Stimulated activated CD4-positive, alpha-beta T cell treated with anti-CD3 and anti-CD28 coated beads, Interleukin-1b, Interleukin-23, amount 100 ng/mL, for 24 hours (primary cell): ENCODE data around the gene AASDHPPT.
"Not testable (repeated sequence)": the region's sequence is repeated elsewhere in the genome, so short reads cannot be mapped to it uniquely, and the experiment has no call there.

Experiments
- DNase-seq, 4 experiments: peaks; one replicate each; pipeline ENCODE4 v3.0.0-alpha.2; 2020; ENCODE audit warnings: low read depth in 4 of 4, low spot score in 1 of 4

Gene AASDHPPT

GRCh38 chr11:106077609-106078455 is at the start of gene AASDHPPT:
TSS of gene AASDHPPT (plus strand) at chr11:106077662. CDS start at chr11:106077711, 49 bp downstream.
- DNase-seq, result peak in 1 of 4 experiments; percentile 17

DNA sequence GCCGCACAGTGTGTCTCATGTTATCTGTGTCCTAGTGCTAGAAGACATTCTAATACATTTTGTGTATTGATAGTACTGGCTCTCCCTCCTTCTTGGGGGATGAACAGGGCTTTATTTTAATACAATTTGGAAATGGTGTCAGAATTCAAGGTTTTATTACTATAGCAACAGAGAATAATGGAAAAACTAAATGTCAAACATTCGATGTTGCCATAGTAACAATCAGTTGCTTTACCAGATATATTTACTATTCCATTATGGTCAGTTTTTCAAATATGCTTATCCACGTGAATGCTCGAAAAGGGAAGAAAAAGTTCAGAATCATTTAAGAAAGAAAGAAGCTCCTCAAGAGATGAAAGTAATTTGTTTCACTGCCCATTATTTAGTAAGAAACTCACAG is 46.9 kb upstream of the AASDHPPT start:
- DNase-seq, result no peak

DNA sequence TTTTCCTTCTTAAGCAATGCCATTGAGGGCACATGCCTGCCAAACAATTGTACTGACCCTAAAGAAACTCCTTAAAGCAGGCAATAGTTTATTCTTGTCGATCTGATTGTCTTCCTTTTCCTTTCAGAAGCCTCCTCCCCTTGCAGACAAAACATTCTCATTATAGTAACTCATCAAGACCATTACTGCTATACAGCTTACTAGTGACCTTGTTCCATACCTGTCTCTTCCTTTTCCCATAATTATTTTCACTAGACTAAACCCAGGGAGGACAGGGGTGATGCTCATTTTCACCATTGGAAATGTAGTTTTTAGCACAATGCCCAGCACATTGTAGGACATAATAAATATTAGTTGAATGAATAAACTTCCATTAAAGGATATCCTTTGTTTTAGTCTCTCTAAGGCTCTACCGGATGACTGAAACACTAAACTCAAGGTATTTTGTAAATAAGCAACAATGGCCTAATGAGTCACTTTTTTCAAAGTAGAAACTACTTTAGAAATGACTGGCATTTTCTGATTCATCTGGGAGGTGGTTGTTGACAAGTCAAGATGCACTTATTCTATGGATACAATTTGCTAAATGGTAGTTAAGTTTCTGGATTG is 46.2 kb upstream of the AASDHPPT start:
- no peak for DNase-seq

- no peak for DNase-seq
Observed at GRCh38 chr11:106031936-106032335, 45.5 kb upstream of the AASDHPPT start.

GRCh38 chr11:106032861-106033260 is 44.6 kb upstream of the AASDHPPT start:
- DNase-seq, result no peak

DNA sequence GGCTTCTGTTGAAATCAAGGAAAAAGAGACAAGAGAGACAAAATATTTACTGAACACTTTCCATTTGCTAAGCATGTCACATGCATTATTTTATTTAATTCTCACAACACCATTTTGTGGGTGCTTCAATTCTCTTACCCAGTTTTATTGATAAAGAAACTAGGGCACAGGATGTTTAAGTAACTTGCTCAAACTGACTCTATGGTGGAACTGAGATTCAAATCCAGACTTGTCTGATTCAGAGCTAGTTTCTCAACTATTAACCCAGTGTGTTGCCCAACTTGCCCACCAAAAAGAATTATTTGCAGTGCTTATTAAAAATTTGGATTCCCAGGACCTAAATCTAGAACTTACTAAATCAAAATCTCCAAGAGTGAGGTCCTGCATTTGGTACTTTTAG is 33.9 kb upstream of the AASDHPPT start:
- no peak for DNase-seq

- DNase-seq, result no peak
Observed at GRCh38 chr11:106047631-106048030, 29.8 kb upstream of the AASDHPPT start.

GRCh38 chr11:106049727-106050476 is 27.6 kb upstream of the AASDHPPT start:
- no peak for DNase-seq

GRCh38 chr11:106051103-106051502 is 26.4 kb upstream of the AASDHPPT start:
- no peak for DNase-seq

- DNase-seq, result not testable (repeated sequence)
Observed at GRCh38 chr11:106058377-106058776, 19.1 kb upstream of the AASDHPPT start.

GRCh38 chr11:106059617-106060016 is 17.8 kb upstream of the AASDHPPT start:
- no peak for DNase-seq

DNA sequence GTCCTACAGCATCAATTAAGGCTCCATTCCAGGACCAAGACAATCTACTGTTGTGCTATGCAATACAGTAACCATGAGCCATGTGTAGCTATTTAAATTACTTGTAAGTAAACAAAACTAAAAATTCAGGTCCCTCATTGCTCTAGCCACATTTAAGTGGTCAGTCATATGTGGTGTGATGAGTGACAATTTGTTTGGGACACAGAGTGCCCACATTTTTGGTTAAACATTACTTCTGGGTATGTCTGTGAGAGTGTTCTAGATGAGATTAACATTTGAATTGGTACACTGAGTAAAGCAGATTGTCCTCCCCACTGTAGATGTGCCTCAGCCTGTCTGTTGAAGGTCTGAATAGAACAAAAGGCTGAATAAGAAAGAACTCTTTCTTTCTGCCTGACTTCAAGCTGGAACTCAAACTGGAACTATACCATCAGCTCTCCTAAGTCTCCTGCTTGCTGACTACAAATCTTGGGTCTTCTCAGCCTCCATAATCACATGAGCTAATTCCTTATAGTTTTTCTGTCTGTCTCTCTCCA is 16.1 kb upstream of the AASDHPPT start:
- DNase-seq, result no peak

GRCh38 chr11:106061954-106062949 is 15.2 kb upstream of the AASDHPPT start:
- no peak for DNase-seq

GRCh38 chr11:106063009-106063408 is 14.5 kb upstream of the AASDHPPT start:
- no peak for DNase-seq

GRCh38 chr11:106070606-106071005 is 6.9 kb upstream of the AASDHPPT start:
- DNase-seq, result no peak

GRCh38 chr11:106072804-106073203 is 4.7 kb upstream of the AASDHPPT start:
- DNase-seq, result no peak

- DNase-seq, result no peak
Observed at GRCh38 chr11:106076171-106076918, 1.1 kb upstream of the AASDHPPT start.

GRCh38 chr11:106076919-106077608 is 398 bp upstream of the AASDHPPT start, which contains the start of gene KBTBD3:
TSS of gene KBTBD3 (minus strand) at chr11:106077347. CDS start at chr11:106059097, 18,250 bp downstream.
- peak; percentile 92 to 97 (median 94) for DNase-seq

DNA sequence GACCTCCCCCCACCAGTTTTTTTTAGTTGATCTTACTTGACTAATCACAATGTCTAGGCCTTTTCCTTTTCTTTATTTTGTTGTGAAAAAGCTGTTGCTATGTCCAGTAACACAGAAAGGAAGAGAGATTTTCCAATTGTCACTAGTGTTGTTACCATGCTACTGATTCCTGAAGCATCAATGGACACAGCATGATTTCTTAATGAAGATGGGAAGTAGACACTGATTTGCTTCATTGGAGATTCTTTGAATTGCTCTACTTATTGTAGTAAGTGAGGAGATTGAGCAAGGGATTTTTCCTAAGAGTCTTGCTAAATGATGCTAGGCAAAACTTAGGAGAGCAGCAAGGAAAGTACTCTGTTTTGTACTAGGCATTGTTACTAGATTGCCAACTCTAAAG is 4.6 kb downstream of the AASDHPPT start:
- DNase-seq, result no peak
